ENCODE measurements around the gene HMCN1.

DNA sequence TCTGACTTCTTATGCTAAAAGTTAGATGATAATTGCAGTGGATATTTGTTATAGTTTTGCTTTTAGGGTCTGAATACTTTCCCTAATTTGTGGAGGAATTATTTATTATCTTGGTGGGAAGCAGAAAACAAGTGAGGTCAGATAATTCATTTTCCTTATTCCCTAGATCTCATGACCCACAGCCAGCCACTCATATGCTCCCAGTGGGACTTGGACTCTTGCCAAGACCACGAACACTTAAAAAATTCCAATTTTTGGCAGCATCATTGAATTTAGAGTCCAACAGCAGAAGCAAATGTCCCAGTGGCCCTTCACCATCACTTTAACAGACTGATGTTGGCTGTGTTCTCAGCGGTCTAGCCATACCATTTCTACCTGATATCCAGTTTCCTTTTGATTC, 204.2 kb downstream of the HMCN1 start:
- TF ChIP-seq, protein P1, sequence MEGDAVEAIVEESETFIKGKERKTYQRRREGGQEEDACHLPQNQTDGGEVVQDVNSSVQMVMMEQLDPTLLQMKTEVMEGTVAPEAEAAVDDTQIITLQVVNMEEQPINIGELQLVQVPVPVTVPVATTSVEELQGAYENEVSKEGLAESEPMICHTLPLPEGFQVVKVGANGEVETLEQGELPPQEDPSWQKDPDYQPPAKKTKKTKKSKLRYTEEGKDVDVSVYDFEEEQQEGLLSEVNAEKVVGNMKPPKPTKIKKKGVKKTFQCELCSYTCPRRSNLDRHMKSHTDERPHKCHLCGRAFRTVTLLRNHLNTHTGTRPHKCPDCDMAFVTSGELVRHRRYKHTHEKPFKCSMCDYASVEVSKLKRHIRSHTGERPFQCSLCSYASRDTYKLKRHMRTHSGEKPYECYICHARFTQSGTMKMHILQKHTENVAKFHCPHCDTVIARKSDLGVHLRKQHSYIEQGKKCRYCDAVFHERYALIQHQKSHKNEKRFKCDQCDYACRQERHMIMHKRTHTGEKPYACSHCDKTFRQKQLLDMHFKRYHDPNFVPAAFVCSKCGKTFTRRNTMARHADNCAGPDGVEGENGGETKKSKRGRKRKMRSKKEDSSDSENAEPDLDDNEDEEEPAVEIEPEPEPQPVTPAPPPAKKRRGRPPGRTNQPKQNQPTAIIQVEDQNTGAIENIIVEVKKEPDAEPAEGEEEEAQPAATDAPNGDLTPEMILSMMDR (conservative IDR thresholded peaks at IDR 0.05 in 1 of 2, IDR thresholded peaks at IDR 0.05 in 1 of 2; ENCODE audit: extremely low read depth in 1 of 2, insufficient read depth in 1 of 2, low read depth in 1 of 2, low read length in 2 of 2) = no peak
- TF ChIP-seq EZH2 (IDR thresholded peaks at IDR 0.05; ENCODE audit: borderline replicate concordance, low read length) = no peak

All from mammary epithelial cell (primary cell).